ENCODE data around the gene REXO2. TPM values are rescaled to one million over a fixed set of nuclear protein-coding genes. Genes with fewer than 3 reads are reported as not detected.

REXO2 gene
- total RNA-seq, 4 donors from 2014 or later = 88.7 to 125 (median 109) TPM

DNA sequence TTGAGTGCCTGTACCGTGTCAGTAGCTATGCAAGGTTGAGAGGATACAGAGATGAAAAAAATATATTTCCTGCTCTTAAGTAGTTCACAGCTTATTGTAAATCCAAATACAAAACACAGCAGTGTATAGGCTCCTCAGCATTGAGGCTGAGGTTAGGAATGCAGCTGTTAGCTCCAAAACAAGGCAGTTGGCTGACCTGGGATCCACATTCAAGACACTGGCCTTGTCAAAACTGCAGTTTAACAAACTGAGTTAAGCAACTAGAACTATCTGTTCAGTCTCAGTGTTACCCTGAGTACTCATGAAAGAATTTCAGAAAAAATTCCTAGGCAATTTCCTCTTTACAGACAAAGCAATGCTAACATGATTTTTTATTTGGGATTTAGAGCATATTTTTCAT is 42.8 kb downstream of the REXO2 start:
- no peaks in the 10 kb centered on the region for H3K4me1 ChIP-seq
- TF ChIP-seq, protein P1, sequence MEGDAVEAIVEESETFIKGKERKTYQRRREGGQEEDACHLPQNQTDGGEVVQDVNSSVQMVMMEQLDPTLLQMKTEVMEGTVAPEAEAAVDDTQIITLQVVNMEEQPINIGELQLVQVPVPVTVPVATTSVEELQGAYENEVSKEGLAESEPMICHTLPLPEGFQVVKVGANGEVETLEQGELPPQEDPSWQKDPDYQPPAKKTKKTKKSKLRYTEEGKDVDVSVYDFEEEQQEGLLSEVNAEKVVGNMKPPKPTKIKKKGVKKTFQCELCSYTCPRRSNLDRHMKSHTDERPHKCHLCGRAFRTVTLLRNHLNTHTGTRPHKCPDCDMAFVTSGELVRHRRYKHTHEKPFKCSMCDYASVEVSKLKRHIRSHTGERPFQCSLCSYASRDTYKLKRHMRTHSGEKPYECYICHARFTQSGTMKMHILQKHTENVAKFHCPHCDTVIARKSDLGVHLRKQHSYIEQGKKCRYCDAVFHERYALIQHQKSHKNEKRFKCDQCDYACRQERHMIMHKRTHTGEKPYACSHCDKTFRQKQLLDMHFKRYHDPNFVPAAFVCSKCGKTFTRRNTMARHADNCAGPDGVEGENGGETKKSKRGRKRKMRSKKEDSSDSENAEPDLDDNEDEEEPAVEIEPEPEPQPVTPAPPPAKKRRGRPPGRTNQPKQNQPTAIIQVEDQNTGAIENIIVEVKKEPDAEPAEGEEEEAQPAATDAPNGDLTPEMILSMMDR (IDR thresholded peaks at IDR 0.05) = no peak
- TF ChIP-seq EP300 (IDR thresholded peaks at IDR 0.05) (no peak), POLR2AphosphoS5 (IDR thresholded peaks at IDR 0.05) (no peak), POLR2A (IDR thresholded peaks at IDR 0.05) (no peak)
- H3K36me3 ChIP-seq = no peaks in the 10 kb centered on the region
- no peak for DNase-seq (ENCODE audit: low spot score in 2 of 2)
- H3K27ac ChIP-seq = no peak overlapping the region
- no peaks in the 10 kb centered on the region for H3K9me3 ChIP-seq
- 63% methylated on average over 1 of the region's 1 CpG for WGBS
- no peaks in the 10 kb centered on the region for H3K27me3 ChIP-seq
- H3K4me3 ChIP-seq = no peak overlapping the region

DNA sequence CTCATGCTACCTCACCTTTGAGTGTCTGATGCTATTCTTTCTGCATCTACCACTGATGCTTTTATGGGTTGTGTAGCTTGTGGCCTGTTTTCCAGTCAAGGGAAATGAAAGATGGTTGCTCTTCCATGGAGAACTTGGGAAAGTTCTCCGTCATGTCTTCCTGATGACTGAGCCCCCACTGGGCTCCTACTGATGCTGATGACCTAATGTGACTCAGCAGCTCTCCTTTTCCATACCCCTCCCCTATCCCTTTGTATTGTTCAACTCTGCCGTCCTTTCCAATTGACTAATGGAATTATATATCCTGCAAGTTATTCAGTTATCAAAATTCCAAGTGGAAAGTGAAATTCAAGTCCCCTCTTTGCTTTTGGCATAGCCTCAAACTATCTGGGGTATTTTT is 44.7 kb downstream of the REXO2 start:
- H3K27me3 ChIP-seq = no peaks in the 10 kb centered on the region
- WGBS = 88% methylated on average over 2 of the region's 2 CpGs
- H3K9me3 ChIP-seq = no peaks in the 10 kb centered on the region
- TF ChIP-seq POLR2A (IDR thresholded peaks at IDR 0.05) (no peak), EP300 (IDR thresholded peaks at IDR 0.05) (no peak), POLR2AphosphoS5 (IDR thresholded peaks at IDR 0.05) (no peak)
- TF ChIP-seq, protein P1 (IDR thresholded peaks at IDR 0.05) = no peak
- no peak overlapping the region for H3K4me3 ChIP-seq
- DNase-seq (ENCODE audit: low spot score in 2 of 2) = no peak
- no peak overlapping the region for H3K27ac ChIP-seq
- no peaks in the 10 kb centered on the region for H3K4me1 ChIP-seq
- no peaks in the 10 kb centered on the region for H3K36me3 ChIP-seq

DNA sequence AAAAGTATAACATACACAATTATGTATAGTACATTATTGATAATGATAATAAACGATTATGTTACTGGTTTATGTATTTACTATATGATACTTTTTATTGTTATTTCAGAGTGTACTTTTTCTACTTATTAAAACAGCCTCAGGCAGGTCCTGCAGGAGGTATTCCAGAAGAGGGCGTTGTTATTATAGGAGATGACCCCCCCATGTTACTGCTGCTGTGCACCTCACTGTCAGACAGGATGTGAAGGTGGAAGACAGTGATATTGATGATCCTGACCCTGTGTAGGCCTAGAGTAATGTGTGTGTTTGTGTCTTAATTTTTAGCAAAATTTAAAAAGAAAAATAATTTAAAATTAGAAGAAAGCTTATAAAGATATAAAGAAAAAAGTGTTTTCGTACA is 57.6 kb downstream of the REXO2 start:
- Histone ChIP-seq H3K27ac (no peak overlapping the region), H3K9me3 (no peaks in the 10 kb centered on the region), H3K27me3 (no peaks in the 10 kb centered on the region), H3K4me3 (no peak overlapping the region), H3K36me3 (no peaks in the 10 kb centered on the region), H3K4me1 (no peaks in the 10 kb centered on the region)
- TF ChIP-seq EP300 (IDR thresholded peaks at IDR 0.05) (no peak), POLR2AphosphoS5 (IDR thresholded peaks at IDR 0.05) (no peak), POLR2A (IDR thresholded peaks at IDR 0.05) (no peak)
- TF ChIP-seq, protein P1 (IDR thresholded peaks at IDR 0.05) = no peak
- DNase-seq (ENCODE audit: low spot score in 2 of 2) = no peak
- 85% methylated on average over 3 of the region's 3 CpGs for WGBS

DNA sequence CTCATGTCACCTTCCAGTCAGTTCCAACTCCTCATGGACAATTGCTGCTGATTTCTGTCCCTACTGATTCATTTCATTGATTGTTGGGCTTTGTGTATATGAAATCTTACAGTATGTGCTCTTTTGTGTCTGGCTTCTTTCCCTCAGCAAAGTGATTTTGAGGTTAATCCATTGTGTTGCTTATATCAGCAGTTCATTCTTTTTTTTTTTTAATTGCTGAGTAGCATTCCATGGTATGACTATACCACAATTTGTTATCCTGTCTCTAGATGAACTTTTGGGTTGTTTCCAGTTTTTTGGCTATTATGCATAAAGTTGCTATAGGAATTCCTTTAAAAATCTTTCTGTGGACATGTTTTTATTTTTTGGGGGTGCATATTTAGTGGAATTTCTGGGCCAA is 60.5 kb downstream of the REXO2 start:
- no peak overlapping the region for H3K27ac ChIP-seq
- no peaks in the 10 kb centered on the region for H3K4me1 ChIP-seq
- DNase-seq (ENCODE audit: low spot score in 2 of 2) = no peak
- no peaks in the 10 kb centered on the region for H3K27me3 ChIP-seq
- H3K36me3 ChIP-seq = no peaks in the 10 kb centered on the region
- no peak for TF ChIP-seq POLR2AphosphoS5 (IDR thresholded peaks at IDR 0.05)
- no peak for TF ChIP-seq POLR2A (IDR thresholded peaks at IDR 0.05)
- no peak for TF ChIP-seq EP300 (IDR thresholded peaks at IDR 0.05)
- TF ChIP-seq, protein P1 (IDR thresholded peaks at IDR 0.05) = no peak
- no peaks in the 10 kb centered on the region for H3K9me3 ChIP-seq
- H3K4me3 ChIP-seq = no peak overlapping the region

Other genes with a start within 250 kb of the REXO2 start
- 100 to 1,000 TPM; 106 to 269 (median 210) TPM for gene NNMT, start 143.1 kb upstream of the REXO2 start, total RNA-seq
- 10 to 100 TPM in 3 of 4 donors, 1 to 10 TPM in 1; 9.7 to 13.3 (median 11.8) TPM for gene C11orf71, start 39.0 kb upstream of the REXO2 start, total RNA-seq
- 10 to 100 TPM; 10.2 to 18.4 (median 16.9) TPM for gene RBM7, start 38.8 kb upstream of the REXO2 start, total RNA-seq
- not detected for gene NXPE1, start 120.4 kb downstream of the REXO2 start, total RNA-seq
- gene NXPE4, start 156.3 kb downstream of the REXO2 start, total RNA-seq = not detected
- not detected for gene NXPE2, start 239.1 kb downstream of the REXO2 start, total RNA-seq

All from suprapubic skin (tissue), 4 donors.